K562 (cell line): ENCODE data around the gene KBTBD12.

Experiments used
- ATF3 ChIP-seq, 2 experiments: fragments of 450-650 bp in 1 of 2; sonication (generic) in 1 of 2; formaldehyde crosslinking in 1 of 2; IDR thresholded peaks in 1 of 2; conservative IDR thresholded peaks in 1 of 2; 2 replicates each; pipeline versions ENCODE4 v1.6.1 to v1.8.1; 2016 to 2023; ENCODE audit warnings: mild to moderate bottlenecking in 2 of 2, moderate library complexity in 2 of 2, inconsistent platforms in 1 of 2, missing genetic modification reagents in 1 of 2
- CBFB ChIP-seq: sonication (generic); formaldehyde crosslinking; IDR thresholded peaks from 2 replicates; pipeline ENCODE4 v1.4.0; 2020; ENCODE audit warnings: mild to moderate bottlenecking, missing genetic modification reagents
- FOXK1 ChIP-seq: sonication (generic); formaldehyde crosslinking; IDR thresholded peaks from 2 replicates; pipeline ENCODE4 v1.8.0; 2022; ENCODE audit warnings: missing genetic modification reagents, mild to moderate bottlenecking, borderline replicate concordance
- MLLT1 ChIP-seq, 2 experiments: fragments of 450-650 bp; IDR thresholded peaks; 2 replicates each; pipeline ENCODE4 v1.6.1; 2016
- NR2C1 ChIP-seq, 2 experiments: fragments of 450-650 bp; IDR thresholded peaks; 2 replicates each; pipeline ENCODE4 v1.6.1; 2017; ENCODE audit warnings: mild to moderate bottlenecking in 2 of 2, antibody characterized with exemption in 1 of 2, inconsistent platforms in 1 of 2, missing compliant biosample characterization in 1 of 2, missing genetic modification characterization in 1 of 2
- SRF ChIP-seq, 2 experiments: fragments of 250-450, 450-650 bp in 1 of 2; sonication (Bioruptor Pico) in 1 of 2; sonication (generic) in 1 of 2; formaldehyde crosslinking; IDR thresholded peaks; 2 replicates each; pipeline versions ENCODE4 v1.5.0 to v1.5.1; 2020 to 2022; ENCODE audit warnings: mild to moderate bottlenecking in 1 of 2, missing genetic modification reagents in 1 of 2
- ZNF121 ChIP-seq: sonication (generic); formaldehyde crosslinking; conservative IDR thresholded peaks from 2 replicates; pipeline ENCODE4 v1.8.0; 2022; ENCODE audit warnings: missing genetic modification reagents
- TF ChIP-seq, protein P1 (sequence below), 3 experiments: IDR thresholded peaks in 2 of 3; conservative IDR thresholded peaks in 1 of 3; 2 replicates each; pipeline ENCODE4 v1.5.1; 2011 to 2012; ENCODE audit warnings: low read length in 3 of 3, mild to moderate bottlenecking in 3 of 3, control low read depth in 2 of 3, improper control_type of control experiment in 1 of 3, inconsistent platforms in 1 of 3, low read depth in 1 of 3, mixed read lengths in 1 of 3, moderate library complexity in 1 of 3; ENCODE audit not compliant: insufficient read depth in 2 of 3

DNA sequence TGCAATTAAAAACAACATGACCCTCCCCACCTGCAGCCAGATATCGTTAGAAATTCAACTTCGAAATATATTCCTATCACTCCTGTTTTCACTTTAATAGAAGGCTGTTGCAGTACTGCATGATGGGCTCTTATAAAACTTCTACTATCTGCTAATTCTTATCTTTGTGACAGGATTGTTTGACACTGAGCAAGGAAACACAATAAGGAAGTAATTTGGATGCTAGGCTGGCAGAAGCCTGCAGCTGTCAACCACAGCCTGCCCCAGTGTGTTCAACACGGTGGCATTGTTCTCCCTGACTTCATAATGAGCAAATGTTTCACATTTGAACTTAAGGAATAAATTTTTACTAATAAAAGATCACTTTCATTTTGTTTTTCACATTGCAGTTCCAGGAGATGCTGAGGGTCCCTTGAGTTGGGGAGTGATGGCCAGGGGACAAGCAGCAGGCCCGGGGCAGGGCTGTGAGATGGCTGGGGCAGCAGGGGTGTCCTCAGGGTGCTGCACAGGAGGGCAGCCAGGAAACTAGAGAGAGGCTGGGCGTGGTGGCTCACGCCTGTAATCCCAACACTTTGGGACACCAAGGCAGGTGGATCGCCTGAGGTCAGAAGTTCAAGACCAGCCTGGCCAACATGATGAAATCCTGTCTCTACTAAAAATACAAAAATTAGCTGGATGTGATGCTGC is 72.4 kb downstream of the KBTBD12 start:
- no peak for TF ChIP-seq CBFB (CRISPR knock-in tag)
- TF ChIP-seq MLLT1 (IDR thresholded peaks at IDR 0.05) = no peak
- no peak for TF ChIP-seq ATF3 (IDR thresholded peaks at IDR 0.05)
- TF ChIP-seq ATF3 (CRISPR knock-in tag; conservative IDR thresholded peaks at IDR 0.05) = no peak
- no peak for TF ChIP-seq ZNF121
- no peak for TF ChIP-seq SRF (CRISPR knock-in tag; IDR thresholded peaks at IDR 0.05)
- TF ChIP-seq NR2C1 (IDR thresholded peaks at IDR 0.05) = no peak
- no peak for TF ChIP-seq NR2C1 (tag; IDR thresholded peaks at IDR 0.05)
- no peak for TF ChIP-seq FOXK1 (CRISPR knock-in tag)
- TF ChIP-seq, protein P1, sequence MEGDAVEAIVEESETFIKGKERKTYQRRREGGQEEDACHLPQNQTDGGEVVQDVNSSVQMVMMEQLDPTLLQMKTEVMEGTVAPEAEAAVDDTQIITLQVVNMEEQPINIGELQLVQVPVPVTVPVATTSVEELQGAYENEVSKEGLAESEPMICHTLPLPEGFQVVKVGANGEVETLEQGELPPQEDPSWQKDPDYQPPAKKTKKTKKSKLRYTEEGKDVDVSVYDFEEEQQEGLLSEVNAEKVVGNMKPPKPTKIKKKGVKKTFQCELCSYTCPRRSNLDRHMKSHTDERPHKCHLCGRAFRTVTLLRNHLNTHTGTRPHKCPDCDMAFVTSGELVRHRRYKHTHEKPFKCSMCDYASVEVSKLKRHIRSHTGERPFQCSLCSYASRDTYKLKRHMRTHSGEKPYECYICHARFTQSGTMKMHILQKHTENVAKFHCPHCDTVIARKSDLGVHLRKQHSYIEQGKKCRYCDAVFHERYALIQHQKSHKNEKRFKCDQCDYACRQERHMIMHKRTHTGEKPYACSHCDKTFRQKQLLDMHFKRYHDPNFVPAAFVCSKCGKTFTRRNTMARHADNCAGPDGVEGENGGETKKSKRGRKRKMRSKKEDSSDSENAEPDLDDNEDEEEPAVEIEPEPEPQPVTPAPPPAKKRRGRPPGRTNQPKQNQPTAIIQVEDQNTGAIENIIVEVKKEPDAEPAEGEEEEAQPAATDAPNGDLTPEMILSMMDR (IDR thresholded peaks at IDR 0.05 in 2 of 3, conservative IDR thresholded peaks at IDR 0.05 in 1 of 3; ENCODE audit: insufficient read depth in 2 of 3, low read depth in 1 of 3, low read length in 3 of 3) = no peak
